ENCODE results near the gene CACNA1E. TPM values are rescaled to one million over a fixed set of nuclear protein-coding genes. Genes with fewer than 3 reads are reported as not detected.

CACNA1E gene
- polyA plus RNA-seq, 2 donors, result 0.01 TPM; not detected in 1

DNA sequence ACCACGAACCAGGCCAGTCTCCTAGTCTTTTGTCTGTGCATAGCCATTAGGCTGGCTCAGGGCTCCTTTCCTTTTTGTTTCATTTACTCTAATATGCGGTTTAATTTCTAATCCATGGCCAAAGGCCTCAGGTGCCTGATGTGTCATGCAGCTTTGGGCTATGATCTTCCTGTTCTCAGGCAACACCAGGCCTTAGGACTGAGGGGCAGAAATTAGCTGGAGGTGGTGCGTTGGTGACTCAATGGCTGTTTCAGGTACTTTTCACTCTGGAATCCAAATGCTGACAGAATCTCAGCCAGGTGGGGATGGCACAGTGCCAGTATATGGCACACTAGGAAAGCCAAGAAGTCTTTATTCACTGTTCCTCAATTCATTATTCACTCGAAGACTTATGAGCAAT is 105.3 kb downstream of the CACNA1E start:
- no peak overlapping the region for H3K27ac ChIP-seq (ENCODE audit: low read depth in 2 of 2, low read length in 1 of 2)
- WGBS, 2 donors, result 52 to 66% methylated on average over 4 of the region's 4 CpGs
- H3K36me3 ChIP-seq (ENCODE audit: control insufficient read depth in 2 of 2, insufficient read depth in 2 of 2, low read length in 1 of 2), result no peaks in the 10 kb centered on the region
- H3K4me3 ChIP-seq (ENCODE audit: low read depth in 1 of 2, low read length in 2 of 2), result no peak overlapping the region
- H3K4me1 ChIP-seq (ENCODE audit: control insufficient read depth in 2 of 2, insufficient read depth in 2 of 2, low read length in 1 of 2), result no peaks in the 10 kb centered on the region
- no peaks in the 10 kb centered on the region for H3K9me3 ChIP-seq (ENCODE audit: control insufficient read depth in 2 of 2, insufficient read depth in 1 of 2, low read depth in 1 of 2, low read length in 1 of 2)
- no peaks in the 10 kb centered on the region for H3K27me3 ChIP-seq (ENCODE audit: control insufficient read depth in 1 of 2, insufficient read depth in 2 of 2, low read length in 2 of 2)

DNA sequence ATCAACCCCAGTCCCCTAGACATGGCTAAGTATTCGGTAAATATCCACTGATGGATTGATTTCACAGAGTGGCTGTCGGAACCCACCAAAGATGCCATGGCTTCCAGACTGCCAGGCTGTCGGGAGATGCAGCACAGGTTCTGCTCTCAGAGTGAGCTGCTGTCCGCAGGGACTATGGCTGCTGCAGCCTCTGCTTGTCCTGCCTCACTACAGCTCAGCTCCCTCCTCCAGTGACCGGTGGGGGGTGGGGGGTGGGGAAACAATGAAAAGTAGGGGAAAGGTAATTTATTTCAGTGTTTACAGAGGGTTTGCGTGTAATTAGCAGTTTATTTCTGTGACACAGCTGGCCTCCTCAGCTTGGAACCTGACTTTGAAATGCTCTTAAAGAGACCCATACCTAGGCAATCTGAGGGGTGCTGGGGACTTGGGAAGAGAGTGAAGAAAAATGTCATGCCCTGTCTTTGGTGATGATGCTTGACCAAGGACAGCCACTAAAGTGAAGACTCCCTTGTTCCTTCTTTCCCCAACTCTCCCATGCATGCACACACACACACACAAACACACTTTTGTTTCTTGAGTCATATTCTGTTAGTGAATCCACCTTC is 109.0 kb downstream of the CACNA1E start:
- H3K27ac ChIP-seq (ENCODE audit: low read depth in 2 of 2, low read length in 1 of 2), result no peak overlapping the region
- no peaks in the 10 kb centered on the region for H3K27me3 ChIP-seq (ENCODE audit: control insufficient read depth in 1 of 2, insufficient read depth in 2 of 2, low read length in 2 of 2)
- H3K9me3 ChIP-seq (ENCODE audit: control insufficient read depth in 2 of 2, insufficient read depth in 1 of 2, low read depth in 1 of 2, low read length in 1 of 2), result no peaks in the 10 kb centered on the region
- H3K4me1 ChIP-seq (ENCODE audit: control insufficient read depth in 2 of 2, insufficient read depth in 2 of 2, low read length in 1 of 2), result peaks cover 0 to 2% of the 10 kb centered on the region in 2 donors
- no peak overlapping the region for H3K4me3 ChIP-seq (ENCODE audit: low read depth in 1 of 2, low read length in 2 of 2)
- no peaks in the 10 kb centered on the region for H3K36me3 ChIP-seq (ENCODE audit: control insufficient read depth in 2 of 2, insufficient read depth in 2 of 2, low read length in 1 of 2)
- WGBS, 2 donors, result 44 to 48% methylated on average over 6 of the region's 6 CpGs

DNA sequence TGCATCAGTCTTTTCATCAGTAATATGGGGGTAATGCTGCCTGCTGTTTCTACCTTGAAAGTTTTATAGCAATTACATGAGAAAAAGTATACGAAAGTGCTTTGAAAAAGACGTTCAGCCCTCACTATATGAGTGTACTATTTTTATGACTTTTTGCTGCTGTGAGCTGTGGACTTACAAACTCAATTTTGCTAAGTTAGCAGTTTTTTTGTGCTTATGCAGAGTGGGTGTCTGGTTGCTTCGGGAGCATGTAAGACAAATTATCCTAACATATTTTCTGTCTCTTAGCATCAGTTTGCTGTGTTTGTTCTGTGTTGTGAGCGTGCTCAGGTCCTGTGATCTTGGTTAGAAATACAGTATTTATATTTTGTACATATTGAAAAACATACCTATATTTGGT is 109.7 kb downstream of the CACNA1E start:
- Histone ChIP-seq H3K4me1 (ENCODE audit: control insufficient read depth in 2 of 2, insufficient read depth in 2 of 2, low read length in 1 of 2) (peaks cover 0 to 2% of the 10 kb centered on the region in 2 donors), H3K27ac (ENCODE audit: low read depth in 2 of 2, low read length in 1 of 2) (no peak overlapping the region), H3K36me3 (ENCODE audit: control insufficient read depth in 2 of 2, insufficient read depth in 2 of 2, low read length in 1 of 2) (no peaks in the 10 kb centered on the region), H3K27me3 (ENCODE audit: control insufficient read depth in 1 of 2, insufficient read depth in 2 of 2, low read length in 2 of 2) (no peaks in the 10 kb centered on the region), H3K9me3 (ENCODE audit: control insufficient read depth in 2 of 2, insufficient read depth in 1 of 2, low read depth in 1 of 2, low read length in 1 of 2) (no peaks in the 10 kb centered on the region), H3K4me3 (ENCODE audit: low read depth in 1 of 2, low read length in 2 of 2) (no peak overlapping the region)
- WGBS, 2 donors, result 69 to 70% methylated on average over 4 of the region's 4 CpGs

DNA sequence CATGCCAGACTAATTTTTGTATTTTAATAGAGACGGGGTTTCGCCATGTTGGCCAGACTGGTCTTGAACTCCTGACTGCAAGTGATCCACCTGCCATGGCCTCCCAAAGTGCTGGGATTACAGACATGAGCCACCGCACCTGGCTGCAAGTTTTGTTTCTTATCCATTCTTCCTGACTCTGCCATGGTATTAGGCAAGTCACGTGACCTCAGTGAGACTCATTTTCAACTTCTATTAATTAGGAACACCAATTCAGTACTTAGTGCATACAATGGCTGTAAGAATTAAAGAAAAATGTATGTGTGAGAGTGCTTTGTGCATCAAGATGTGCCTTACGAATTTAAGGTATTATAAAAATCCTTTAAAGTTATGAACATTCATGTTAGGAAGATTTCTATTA is 111.2 kb downstream of the CACNA1E start:
- Histone ChIP-seq H3K27me3 (ENCODE audit: control insufficient read depth in 1 of 2, insufficient read depth in 2 of 2, low read length in 2 of 2) (no peaks in the 10 kb centered on the region), H3K36me3 (ENCODE audit: control insufficient read depth in 2 of 2, insufficient read depth in 2 of 2, low read length in 1 of 2) (no peaks in the 10 kb centered on the region), H3K4me3 (ENCODE audit: low read depth in 1 of 2, low read length in 2 of 2) (no peak overlapping the region), H3K4me1 (ENCODE audit: control insufficient read depth in 2 of 2, insufficient read depth in 2 of 2, low read length in 1 of 2) (peaks cover 0 to 2% of the 10 kb centered on the region in 2 donors), H3K9me3 (ENCODE audit: control insufficient read depth in 2 of 2, insufficient read depth in 1 of 2, low read depth in 1 of 2, low read length in 1 of 2) (no peaks in the 10 kb centered on the region), H3K27ac (ENCODE audit: low read depth in 2 of 2, low read length in 1 of 2) (no peak overlapping the region)
- 82 to 95% methylated on average over 5 of the region's 5 CpGs for WGBS, 2 donors

DNA sequence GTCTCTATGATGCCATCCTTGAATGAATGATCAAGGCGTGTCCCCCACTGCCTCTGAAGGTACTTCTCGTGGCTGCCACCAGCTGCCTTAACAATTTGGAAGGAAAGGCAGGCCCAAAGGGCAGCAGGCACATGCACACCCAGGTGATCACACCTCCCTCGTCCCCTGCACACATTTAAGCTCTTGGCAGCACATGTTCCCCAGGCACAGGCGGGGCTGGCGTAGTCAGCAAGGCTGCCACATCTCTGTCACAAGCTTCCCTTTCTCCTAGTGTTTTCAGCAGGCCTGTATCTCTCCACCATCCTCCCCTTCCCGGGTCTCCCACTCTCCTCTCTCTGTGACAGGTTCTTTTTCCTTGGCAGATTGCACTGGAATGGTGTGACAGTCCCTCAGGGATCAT is 111.9 kb downstream of the CACNA1E start:
- no peaks in the 10 kb centered on the region for H3K27me3 ChIP-seq (ENCODE audit: control insufficient read depth in 1 of 2, insufficient read depth in 2 of 2, low read length in 2 of 2)
- no peaks in the 10 kb centered on the region for H3K9me3 ChIP-seq (ENCODE audit: control insufficient read depth in 2 of 2, insufficient read depth in 1 of 2, low read depth in 1 of 2, low read length in 1 of 2)
- no peaks in the 10 kb centered on the region for H3K36me3 ChIP-seq (ENCODE audit: control insufficient read depth in 2 of 2, insufficient read depth in 2 of 2, low read length in 1 of 2)
- H3K4me1 ChIP-seq (ENCODE audit: control insufficient read depth in 2 of 2, insufficient read depth in 2 of 2, low read length in 1 of 2), result peaks cover 0 to 2% of the 10 kb centered on the region in 2 donors
- WGBS, 2 donors, result 59 to 69% methylated on average over 6 of the region's 6 CpGs
- H3K27ac ChIP-seq (ENCODE audit: low read depth in 2 of 2, low read length in 1 of 2), result no peak overlapping the region
- no peak overlapping the region for H3K4me3 ChIP-seq (ENCODE audit: low read depth in 1 of 2, low read length in 2 of 2)

DNA sequence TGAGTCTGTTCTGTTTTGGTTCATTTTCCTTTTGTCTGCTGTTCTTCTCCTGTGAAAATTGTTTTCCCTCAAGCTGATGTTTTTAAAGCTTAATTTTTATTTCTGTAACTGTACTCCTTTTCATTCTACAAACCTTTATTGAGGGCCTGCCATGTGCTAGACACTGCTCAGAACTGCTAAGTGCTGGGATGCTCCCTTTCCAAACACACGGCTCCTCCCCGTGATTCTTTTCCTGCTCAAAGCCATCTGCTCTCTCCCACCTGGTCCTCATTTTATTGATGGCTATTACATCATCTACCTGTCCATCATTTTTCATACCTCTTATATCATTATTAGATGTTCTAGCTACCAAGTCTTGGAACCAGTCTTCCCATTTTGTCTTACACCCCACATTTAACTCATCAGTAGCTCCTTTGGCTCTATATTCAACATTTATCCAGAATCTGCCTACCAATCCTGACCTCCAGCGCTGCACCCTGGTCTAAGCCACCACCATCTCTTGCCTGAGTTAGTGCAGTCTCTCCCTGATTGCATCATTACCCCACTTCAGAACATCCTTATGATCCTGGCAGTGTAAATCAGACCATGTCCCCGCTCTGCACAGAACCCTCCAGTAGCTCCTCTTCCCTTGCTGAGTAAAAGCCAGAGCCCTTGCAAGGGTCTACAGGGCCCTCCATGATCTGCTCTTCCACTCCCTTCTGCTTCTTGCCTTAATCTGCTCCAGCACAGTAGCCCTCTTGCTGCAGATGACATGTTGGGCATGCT is 118.1 kb downstream of the CACNA1E start:
- no peak overlapping the region for H3K27ac ChIP-seq (ENCODE audit: low read depth in 2 of 2, low read length in 1 of 2)
- no peaks in the 10 kb centered on the region for H3K9me3 ChIP-seq (ENCODE audit: control insufficient read depth in 2 of 2, insufficient read depth in 1 of 2, low read depth in 1 of 2, low read length in 1 of 2)
- no peak overlapping the region for H3K4me3 ChIP-seq (ENCODE audit: low read depth in 1 of 2, low read length in 2 of 2)
- H3K27me3 ChIP-seq (ENCODE audit: control insufficient read depth in 1 of 2, insufficient read depth in 2 of 2, low read length in 2 of 2), result no peaks in the 10 kb centered on the region
- WGBS, 2 donors, result 87 to 92% methylated on average over 4 of the region's 4 CpGs
- no peaks in the 10 kb centered on the region for H3K4me1 ChIP-seq (ENCODE audit: control insufficient read depth in 2 of 2, insufficient read depth in 2 of 2, low read length in 1 of 2)
- H3K36me3 ChIP-seq (ENCODE audit: control insufficient read depth in 2 of 2, insufficient read depth in 2 of 2, low read length in 1 of 2), result no peaks in the 10 kb centered on the region

DNA sequence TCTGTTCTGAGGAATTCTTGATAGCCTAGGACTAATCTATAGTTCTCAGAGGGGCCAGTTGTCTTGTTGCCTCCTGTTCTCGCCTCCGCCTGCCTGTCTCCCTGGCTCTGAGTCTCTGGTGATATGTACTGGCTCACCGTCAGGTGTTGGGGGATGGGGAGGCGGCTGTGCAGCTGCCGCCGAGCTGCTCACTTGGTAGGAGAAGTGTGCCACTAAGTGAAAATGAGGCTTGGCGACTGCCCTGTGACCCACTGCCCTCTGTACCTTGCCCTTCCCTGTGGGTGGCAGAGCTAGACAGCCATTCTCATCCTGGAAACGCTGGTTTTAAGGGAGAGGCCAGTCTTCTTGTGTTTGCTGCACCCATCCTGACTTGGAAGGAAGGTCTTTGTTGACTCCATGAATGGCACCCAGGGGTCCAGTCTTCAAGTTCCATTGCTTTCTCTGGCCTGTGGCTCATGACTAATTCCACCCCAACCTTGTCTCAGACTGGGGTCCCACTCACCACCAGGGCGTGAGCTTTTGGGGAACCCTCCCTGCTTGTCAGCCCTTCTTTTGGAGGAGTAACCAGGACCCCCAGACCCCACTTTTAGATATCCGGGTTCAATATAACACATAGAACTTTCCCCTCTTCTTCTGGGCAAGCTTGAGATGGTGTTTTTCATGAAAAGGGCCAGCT is 120.6 kb downstream of the CACNA1E start:
- Histone ChIP-seq H3K27ac (ENCODE audit: low read depth in 2 of 2, low read length in 1 of 2) (no peak overlapping the region), H3K4me1 (ENCODE audit: control insufficient read depth in 2 of 2, insufficient read depth in 2 of 2, low read length in 1 of 2) (no peaks in the 10 kb centered on the region), H3K36me3 (ENCODE audit: control insufficient read depth in 2 of 2, insufficient read depth in 2 of 2, low read length in 1 of 2) (no peaks in the 10 kb centered on the region), H3K27me3 (ENCODE audit: control insufficient read depth in 1 of 2, insufficient read depth in 2 of 2, low read length in 2 of 2) (no peaks in the 10 kb centered on the region), H3K9me3 (ENCODE audit: control insufficient read depth in 2 of 2, insufficient read depth in 1 of 2, low read depth in 1 of 2, low read length in 1 of 2) (no peaks in the 10 kb centered on the region), H3K4me3 (ENCODE audit: low read depth in 1 of 2, low read length in 2 of 2) (no peak overlapping the region)
- 75 to 84% methylated on average over 10 of the region's 10 CpGs for WGBS, 2 donors

DNA sequence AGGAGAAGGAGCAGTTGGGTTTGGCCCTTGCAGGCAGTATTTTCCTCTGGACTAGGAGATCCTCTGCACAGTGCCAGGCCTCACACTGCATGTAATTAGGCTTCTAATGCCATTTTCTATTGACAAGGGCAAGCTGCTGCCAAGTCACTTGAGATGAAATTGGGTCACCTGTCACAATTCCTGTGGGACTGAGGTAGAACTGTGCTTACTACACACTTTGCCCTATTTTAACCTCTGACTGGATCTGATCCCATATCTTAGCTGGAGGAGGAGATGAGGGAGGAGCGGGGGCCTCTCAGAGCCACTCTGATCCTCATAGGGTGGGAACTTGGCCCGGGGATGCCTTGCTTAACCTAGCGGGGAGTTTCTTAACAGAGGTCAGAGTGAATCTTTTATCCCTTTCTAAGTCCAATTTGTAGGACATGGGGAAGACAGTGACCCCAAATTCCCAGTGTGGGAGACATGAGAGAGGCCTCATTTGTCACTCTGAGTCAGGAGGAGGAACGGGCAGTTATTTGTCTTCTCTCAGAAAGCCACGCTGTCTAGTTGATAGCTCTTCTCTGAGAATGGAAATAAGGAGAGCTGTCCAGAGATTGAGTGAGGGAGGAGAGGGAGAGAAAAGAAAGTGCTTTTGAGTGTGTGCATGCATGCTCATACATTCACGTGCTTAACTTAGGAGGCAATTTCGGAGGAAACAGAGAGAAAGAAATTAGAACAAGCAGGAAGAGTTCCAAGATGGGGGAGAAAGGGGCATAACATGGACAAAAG is 121.3 kb downstream of the CACNA1E start:
- Histone ChIP-seq H3K36me3 (ENCODE audit: control insufficient read depth in 2 of 2, insufficient read depth in 2 of 2, low read length in 1 of 2) (no peaks in the 10 kb centered on the region), H3K4me3 (ENCODE audit: low read depth in 1 of 2, low read length in 2 of 2) (no peak overlapping the region), H3K9me3 (ENCODE audit: control insufficient read depth in 2 of 2, insufficient read depth in 1 of 2, low read depth in 1 of 2, low read length in 1 of 2) (no peaks in the 10 kb centered on the region), H3K27ac (ENCODE audit: low read depth in 2 of 2, low read length in 1 of 2) (no peak overlapping the region), H3K27me3 (ENCODE audit: control insufficient read depth in 1 of 2, insufficient read depth in 2 of 2, low read length in 2 of 2) (no peaks in the 10 kb centered on the region), H3K4me1 (ENCODE audit: control insufficient read depth in 2 of 2, insufficient read depth in 2 of 2, low read length in 1 of 2) (no peaks in the 10 kb centered on the region)
- WGBS, 2 donors, result 65 to 71% methylated on average over 7 of the region's 7 CpGs

DNA sequence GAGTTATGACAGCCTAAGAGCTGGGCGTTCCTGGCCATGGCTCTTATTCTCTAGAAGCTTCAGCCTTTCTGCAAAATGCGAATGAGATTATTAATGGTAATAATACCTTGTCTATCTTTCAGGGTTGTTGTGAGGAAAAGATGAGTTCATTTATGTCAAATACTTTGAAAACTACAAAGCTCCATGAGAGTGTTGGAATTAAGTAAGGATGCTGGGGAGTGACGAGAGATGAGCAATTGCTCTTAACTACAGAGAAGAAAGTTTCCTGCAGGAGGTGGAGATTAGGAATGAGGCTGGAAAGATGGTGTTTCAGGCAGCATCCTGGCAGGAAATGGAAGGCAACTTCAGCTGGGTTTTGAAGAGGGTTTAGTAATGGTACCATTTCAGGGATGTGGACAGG is 124.2 kb downstream of the CACNA1E start:
- Histone ChIP-seq H3K27me3 (ENCODE audit: control insufficient read depth in 1 of 2, insufficient read depth in 2 of 2, low read length in 2 of 2) (no peaks in the 10 kb centered on the region), H3K9me3 (ENCODE audit: control insufficient read depth in 2 of 2, insufficient read depth in 1 of 2, low read depth in 1 of 2, low read length in 1 of 2) (no peaks in the 10 kb centered on the region), H3K27ac (ENCODE audit: low read depth in 2 of 2, low read length in 1 of 2) (no peak overlapping the region), H3K36me3 (ENCODE audit: control insufficient read depth in 2 of 2, insufficient read depth in 2 of 2, low read length in 1 of 2) (no peaks in the 10 kb centered on the region), H3K4me3 (ENCODE audit: low read depth in 1 of 2, low read length in 2 of 2) (no peak overlapping the region), H3K4me1 (ENCODE audit: control insufficient read depth in 2 of 2, insufficient read depth in 2 of 2, low read length in 1 of 2) (no peaks in the 10 kb centered on the region)
- 88 to 89% methylated on average over 3 of the region's 3 CpGs for WGBS, 2 donors

All from esophagus (tissue), 2 donors.